WTC11 (cell line): Measurements from ENCODE around the gene COL18A1. TPM values are rescaled to one million over a fixed set of nuclear protein-coding genes. Genes with fewer than 3 reads are reported as not detected.

Source experiments
- ATAC-seq: fragments of 200-7000 bp; cut with Tn5 transposase; 2 replicates; pipeline ENCODE4 v1.10.0; 2021; ENCODE audit warnings: mild to moderate bottlenecking, moderate library complexity
- CTCF ChIA-PET: fragments of 300-600 bp; sonication (Branson Sonifier 250); formaldehyde crosslinking; loops from one replicate; lab custom pipeline; 2021; ENCODE audit warnings: antibody characterized with exemption; lab: Charles Lee
- POLR2A ChIA-PET: fragments of 350-600 bp; sonication (Branson Sonifier 250); formaldehyde crosslinking; loops from one replicate; lab custom pipeline; 2021; ENCODE audit warnings: antibody characterized with exemption; lab: Charles Lee
- DNase-seq: peaks from one replicate; pipeline ENCODE4 v3.0.0; 2021; ENCODE audit warnings: low spot score
- H3K27ac Mint-ChIP-seq: 2 replicates; pipeline ENCODE4 v1.8.0; 2021; ENCODE audit warnings: mixed read lengths
- H3K27me3 Mint-ChIP-seq: 2 replicates; pipeline ENCODE4 v1.8.0; 2021; ENCODE audit warnings: low read depth, mild to moderate bottlenecking, moderate library complexity, mixed read lengths
- H3K36me3 Mint-ChIP-seq: 2 replicates; pipeline ENCODE4 v1.8.0; 2021; ENCODE audit warnings: mixed read lengths
- H3K4me1 Mint-ChIP-seq: 2 replicates; pipeline ENCODE4 v1.8.0; 2022; ENCODE audit warnings: mixed read lengths
- H3K4me3 Mint-ChIP-seq: 2 replicates; pipeline ENCODE4 v1.8.0; 2021; ENCODE audit warnings: mild to moderate bottlenecking, moderate library complexity, mixed read lengths
- H3K9me3 Mint-ChIP-seq: 2 replicates; pipeline ENCODE4 v1.8.0; 2021; ENCODE audit warnings: mixed read lengths
- ATF2 ChIP-seq: sonication (generic); formaldehyde crosslinking; IDR thresholded peaks from 2 replicates; pipeline ENCODE4 v1.8.1; 2022; ENCODE audit warnings: low read depth, missing genetic modification reagents, borderline replicate concordance
- CREM ChIP-seq: sonication (generic); formaldehyde crosslinking; IDR thresholded peaks from 2 replicates; pipeline ENCODE4 v1.8.1; 2022; ENCODE audit warnings: mild to moderate bottlenecking, missing genetic modification reagents, moderate library complexity
- ESRRA ChIP-seq: sonication (generic); formaldehyde crosslinking; IDR thresholded peaks from 2 replicates; pipeline ENCODE4 v1.8.1; 2022; ENCODE audit warnings: mild to moderate bottlenecking, missing genetic modification reagents, borderline replicate concordance
- FOXP1 ChIP-seq: sonication (generic); formaldehyde crosslinking; IDR thresholded peaks from 2 replicates; pipeline ENCODE4 v1.8.0; 2022; ENCODE audit warnings: missing genetic modification reagents, mild to moderate bottlenecking, moderate library complexity, borderline replicate concordance
- MAX ChIP-seq: sonication (generic); formaldehyde crosslinking; IDR thresholded peaks from 2 replicates; pipeline ENCODE4 v1.8.0; 2022; ENCODE audit warnings: mild to moderate bottlenecking, missing genetic modification reagents
- OVOL2 ChIP-seq: fragments of 250-450 bp; sonication (Bioruptor Pico); IDR thresholded peaks from 2 replicates; pipeline ENCODE4 v1.9.0; 2021; ENCODE audit warnings: mild to moderate bottlenecking, borderline replicate concordance
- RORB ChIP-seq: fragments of 250-450 bp; sonication (Bioruptor Pico); IDR thresholded peaks from 2 replicates; pipeline ENCODE4 v1.9.0; 2021; ENCODE audit warnings: mild to moderate bottlenecking
- SP1 ChIP-seq: sonication (generic); formaldehyde crosslinking; conservative IDR thresholded peaks from 2 replicates; pipeline ENCODE4 v1.8.1; 2022; ENCODE audit warnings: missing genetic modification reagents
- TEAD1 ChIP-seq: sonication (generic); formaldehyde crosslinking; IDR thresholded peaks from 2 replicates; pipeline ENCODE4 v1.8.0; 2022; ENCODE audit warnings: mild to moderate bottlenecking, missing genetic modification reagents
- TP53 ChIP-seq: sonication (generic); formaldehyde crosslinking; IDR thresholded peaks from 2 replicates; pipeline ENCODE4 v1.8.1; 2023; ENCODE audit warnings: mild to moderate bottlenecking, missing genetic modification reagents
- ZNF281 ChIP-seq: sonication (generic); formaldehyde crosslinking; IDR thresholded peaks from 2 replicates; pipeline ENCODE4 v1.8.0; 2023; ENCODE audit warnings: mild to moderate bottlenecking, missing genetic modification reagents
- ZNF423 ChIP-seq: fragments of 250-450 bp; sonication (Bioruptor Pico); IDR thresholded peaks from 2 replicates; pipeline ENCODE4 v2.1.2; 2022; ENCODE audit warnings: mild to moderate bottlenecking, moderate library complexity
- total RNA-seq: library from RNA; stranded (reverse); gene quantifications from 3 replicates; pipeline ENCODE4 v1.2.3, GENCODE V29; 2021
- TF ChIP-seq, protein P1 (sequence below): sonication (generic); formaldehyde crosslinking; IDR thresholded peaks from 2 replicates; pipeline ENCODE4 v1.8.1; 2023; ENCODE audit warnings: mild to moderate bottlenecking, missing genetic modification reagents

COL18A1 gene
- total RNA-seq, 1 experiment from 2014 or later: 231 TPM

- peak; percentile 79 for DNase-seq
- H3K27me3 Mint-ChIP-seq: peaks cover 17% of the 10 kb centered on the region
- CTCF ChIA-PET: interaction anchor here (0.6 to 3.2 kb wide), 22 partner anchors 10 to 114 kb away, joined by 3 to 23 read pairs (median 4); no protein-coding TSS in a partner anchor
These were observed 2.0 kb downstream of the COL18A1 start for GRCh38 chr21:45406801-45407628.

GRCh38 chr21:45407629-45408247 is 2.8 kb downstream of the COL18A1 start:
- DNase-seq (no peak), ATAC-seq (no peak)
- H3K9me3 Mint-ChIP-seq: no peaks in the 10 kb centered on the region
- H3K36me3 Mint-ChIP-seq: no peaks in the 10 kb centered on the region
- H3K27ac Mint-ChIP-seq: peak overlapping the region; percentile 98
- CTCF ChIA-PET: interaction anchor here (0.6 to 3.2 kb wide), 20 partner anchors 9 to 115 kb away, joined by 3 to 23 read pairs (median 4); no protein-coding TSS in a partner anchor
- H3K4me1 Mint-ChIP-seq: peaks cover 69% of the 10 kb centered on the region
- no peak for TF ChIP-seq FOXP1
- TF ChIP-seq MAX (CRISPR knock-in tag): no peak
- no peak for TF ChIP-seq CREM (CRISPR knock-in tag)
- TF ChIP-seq, protein P1, sequence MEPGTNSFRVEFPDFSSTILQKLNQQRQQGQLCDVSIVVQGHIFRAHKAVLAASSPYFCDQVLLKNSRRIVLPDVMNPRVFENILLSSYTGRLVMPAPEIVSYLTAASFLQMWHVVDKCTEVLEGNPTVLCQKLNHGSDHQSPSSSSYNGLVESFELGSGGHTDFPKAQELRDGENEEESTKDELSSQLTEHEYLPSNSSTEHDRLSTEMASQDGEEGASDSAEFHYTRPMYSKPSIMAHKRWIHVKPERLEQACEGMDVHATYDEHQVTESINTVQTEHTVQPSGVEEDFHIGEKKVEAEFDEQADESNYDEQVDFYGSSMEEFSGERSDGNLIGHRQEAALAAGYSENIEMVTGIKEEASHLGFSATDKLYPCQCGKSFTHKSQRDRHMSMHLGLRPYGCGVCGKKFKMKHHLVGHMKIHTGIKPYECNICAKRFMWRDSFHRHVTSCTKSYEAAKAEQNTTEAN (CRISPR knock-in tag): no peak
- TF ChIP-seq TP53 (CRISPR knock-in tag): 0 out of 2 replicates have a peak, but pooled peaks have one; percentile 59
- no peak for TF ChIP-seq OVOL2 (CRISPR knock-in tag)
- no peak for TF ChIP-seq ESRRA (CRISPR knock-in tag)
- TF ChIP-seq ATF2 (CRISPR knock-in tag): no peak
- TF ChIP-seq, all 79 proteins: peak for 1
- POLR2A ChIA-PET: interaction anchor here (1.1 to 1.2 kb wide), 2 partner anchors 79 to 84 kb away, joined by 4 read pairs; no protein-coding TSS in a partner anchor
- Mint-ChIP-seq H3K4me3 (peak overlapping the region; percentile 77), H3K27me3 (peaks cover 12% of the 10 kb centered on the region)

More at GRCh38 chr21:45406801-45407628, 2.0 kb downstream of the COL18A1 start:
- POLR2A ChIA-PET: interaction anchor here (1.1 to 1.2 kb wide), 2 partner anchors 78 to 83 kb away, joined by 4 read pairs; no protein-coding TSS in a partner anchor
- peaks cover 63% of the 10 kb centered on the region for H3K4me1 Mint-ChIP-seq
- peak; percentile 54 for ATAC-seq
- peak overlapping the region; percentile 98 for H3K27ac Mint-ChIP-seq
- TF ChIP-seq ZNF281 (CRISPR knock-in tag) (peak; percentile 77), ZNF423 (CRISPR knock-in tag) (peak; percentile 66), MAX (CRISPR knock-in tag) (no peak), RORB (CRISPR knock-in tag) (no peak), SP1 (CRISPR knock-in tag) (peak; percentile 34; the same call in 1 of the 2 replicates), TEAD1 (peak; percentile 63; the same call in 1 of the 2 replicates)
- peak overlapping the region; percentile 77 for H3K4me3 Mint-ChIP-seq
- no peaks in the 10 kb centered on the region for H3K9me3 Mint-ChIP-seq
- H3K36me3 Mint-ChIP-seq: no peaks in the 10 kb centered on the region
